Nucleus accumbens (tissue), 56 donors: ENCODE data around the gene OSBPL5.
A peak's percentile ranks its signal among the peaks of the same experiment; 100 is the strongest.

Source experiments
- DNase-seq, 56 donors: peaks; one replicate each; lab custom pipeline; 2025; lab: John Stamatoyannopoulos, UW

The OSBPL5 gene

DNA sequence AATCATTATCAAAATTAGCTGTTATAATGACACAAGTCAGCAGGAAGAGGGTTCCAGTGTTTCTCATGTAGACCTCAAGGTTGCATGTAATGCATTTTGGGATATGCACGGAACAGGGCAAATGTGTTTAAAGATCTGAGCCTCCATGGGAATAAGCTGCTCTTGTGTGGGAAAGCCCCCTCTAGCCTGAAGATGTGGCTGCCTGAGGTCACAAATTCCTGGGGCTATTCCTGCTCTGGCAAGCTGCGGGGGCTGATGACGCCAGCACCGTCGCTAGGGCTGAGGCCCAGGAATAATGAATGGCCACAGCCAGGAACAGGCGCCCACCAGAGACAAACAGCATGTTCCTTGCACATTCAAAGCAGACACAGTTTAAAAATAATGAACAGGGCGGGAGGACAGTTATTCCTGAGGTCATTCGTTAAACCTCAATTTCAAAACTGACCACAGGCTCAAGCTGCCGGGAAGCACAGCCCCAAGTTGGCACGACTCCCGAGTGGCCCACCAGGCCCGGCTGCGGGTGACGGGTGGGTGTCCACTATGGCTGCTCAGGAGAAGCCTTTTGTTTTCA is 11.7 kb downstream of the OSBPL5 start:
- peak in 23 of 56 donors; percentile 8 to 61 (median 39) for DNase-seq

GRCh38 chr11:3152471-3153110 is 12.5 kb downstream of the OSBPL5 start:
- peak in 19 of 56 donors; percentile 11 to 61 (median 41) for DNase-seq

DNA sequence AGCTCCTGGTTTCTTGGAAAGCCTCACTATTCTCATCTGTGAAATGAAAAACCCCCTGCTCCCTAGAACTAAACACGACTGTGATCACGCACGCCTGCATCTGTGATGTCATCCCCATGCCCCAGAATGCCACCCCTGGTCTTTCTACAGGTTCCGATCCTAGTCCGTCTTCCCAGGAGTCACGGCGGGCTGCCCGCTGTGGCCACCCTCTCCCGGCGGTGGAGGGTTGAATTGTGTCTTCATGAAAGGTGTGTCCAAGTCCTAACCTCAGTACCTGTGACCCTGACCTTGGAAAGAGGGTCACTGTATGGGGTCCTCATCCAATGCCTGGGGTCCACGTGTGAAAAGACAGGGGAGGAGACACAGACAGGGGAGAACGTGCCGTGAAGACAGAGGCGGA is 14.4 kb downstream of the OSBPL5 start:
- no peak for DNase-seq

- DNase-seq = no peak
These were observed 15.3 kb downstream of the OSBPL5 start for GRCh38 chr11:3149852-3150188.

GRCh38 chr11:3148990-3149851 is 15.9 kb downstream of the OSBPL5 start:
- DNase-seq = no peak

DNA sequence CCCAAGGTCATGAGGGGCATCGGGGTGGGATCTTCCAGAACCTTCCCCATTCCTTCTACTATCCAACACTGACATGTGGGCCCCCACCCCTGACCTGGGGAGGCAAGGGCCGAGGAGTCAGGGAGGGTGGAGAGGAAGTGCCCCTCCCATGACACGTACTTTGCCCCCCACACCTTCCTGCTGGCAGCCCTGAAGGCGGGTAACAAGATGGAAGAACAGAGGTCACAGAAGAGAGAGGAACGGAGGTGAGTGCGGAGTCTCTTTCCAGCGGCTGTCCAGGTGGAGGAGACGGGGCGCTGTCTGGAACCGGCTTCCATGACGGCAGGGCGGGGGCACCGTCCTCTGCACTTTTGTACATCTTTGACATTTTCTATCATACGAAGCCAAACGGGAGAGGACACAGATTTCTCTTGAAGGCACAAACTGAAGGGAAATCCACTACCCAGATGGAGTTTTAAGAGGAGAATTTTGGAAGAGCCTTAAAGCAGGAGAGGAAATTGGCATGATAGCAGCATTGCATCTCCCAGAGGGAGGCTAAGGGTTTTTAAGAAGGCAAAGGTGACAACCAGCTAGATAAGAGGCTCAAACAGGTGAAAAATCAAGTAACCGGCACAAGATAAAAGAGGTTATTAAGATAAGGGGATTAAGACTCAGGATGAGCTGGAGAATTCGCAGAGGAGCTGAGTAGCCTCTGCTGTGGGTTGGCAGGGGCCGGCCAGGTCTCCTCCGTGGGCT is 16.7 kb downstream of the OSBPL5 start:
- DNase-seq = no peak

DNA sequence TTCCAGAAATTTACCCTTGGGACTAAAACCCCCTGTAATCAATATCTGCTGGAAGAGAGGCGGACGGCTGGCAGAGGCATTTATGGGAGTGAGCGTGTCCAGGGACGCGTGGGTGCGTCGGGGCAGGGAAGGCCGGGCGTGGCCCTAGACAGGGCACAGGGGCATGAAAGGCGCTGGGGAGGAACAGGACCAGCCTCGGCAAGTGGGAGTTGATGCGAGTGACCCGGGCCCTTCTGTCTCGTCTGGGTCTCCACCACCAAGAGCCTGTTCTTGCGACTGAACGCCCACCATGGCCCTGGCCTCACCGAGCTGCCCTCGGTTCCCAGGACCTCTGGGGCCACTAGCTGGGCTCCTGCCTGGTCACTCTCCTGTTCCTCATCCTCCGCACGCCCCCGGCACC is 17.5 kb downstream of the OSBPL5 start:
- DNase-seq = no peak

GRCh38 chr11:3147257-3147619 is 17.9 kb downstream of the OSBPL5 start:
- DNase-seq = peak in 3 of 56 donors; percentile 7 to 42 (median 26)

DNA sequence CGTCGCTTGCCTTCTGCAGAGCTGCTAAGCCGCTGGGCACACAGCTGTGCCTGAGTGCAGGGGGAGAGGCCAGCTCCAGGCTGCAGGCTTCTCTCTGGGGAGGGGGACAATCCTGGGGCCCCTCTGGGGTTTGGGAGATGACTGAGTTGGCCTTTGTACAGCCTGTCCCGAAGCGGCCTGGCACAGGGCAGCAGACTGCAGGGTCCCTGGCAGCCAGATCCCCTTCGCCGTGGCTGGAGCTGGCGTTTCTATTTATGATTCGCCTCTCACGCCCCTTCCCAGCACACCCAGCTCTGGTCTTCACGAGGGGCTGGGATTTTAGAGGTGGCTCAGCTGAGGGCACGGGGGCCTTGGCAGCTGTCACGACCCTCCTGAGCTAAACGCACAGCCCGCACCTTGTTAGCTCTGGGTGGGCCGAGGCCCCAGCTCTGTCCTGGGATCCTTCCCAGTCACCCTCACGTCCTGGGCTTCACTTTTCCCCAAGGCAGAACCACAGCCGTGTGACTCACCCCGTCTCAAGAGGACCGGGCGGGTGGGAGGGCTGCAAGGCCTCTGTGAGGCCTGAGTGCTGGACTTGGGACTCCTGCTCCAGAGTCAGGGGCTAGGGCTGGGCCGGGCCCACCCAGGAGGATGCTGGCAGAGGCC is 18.4 kb downstream of the OSBPL5 start:
- DNase-seq = no peak

- DNase-seq = no peak
These were observed 19.9 kb downstream of the OSBPL5 start for GRCh38 chr11:3145206-3145520.

DNA sequence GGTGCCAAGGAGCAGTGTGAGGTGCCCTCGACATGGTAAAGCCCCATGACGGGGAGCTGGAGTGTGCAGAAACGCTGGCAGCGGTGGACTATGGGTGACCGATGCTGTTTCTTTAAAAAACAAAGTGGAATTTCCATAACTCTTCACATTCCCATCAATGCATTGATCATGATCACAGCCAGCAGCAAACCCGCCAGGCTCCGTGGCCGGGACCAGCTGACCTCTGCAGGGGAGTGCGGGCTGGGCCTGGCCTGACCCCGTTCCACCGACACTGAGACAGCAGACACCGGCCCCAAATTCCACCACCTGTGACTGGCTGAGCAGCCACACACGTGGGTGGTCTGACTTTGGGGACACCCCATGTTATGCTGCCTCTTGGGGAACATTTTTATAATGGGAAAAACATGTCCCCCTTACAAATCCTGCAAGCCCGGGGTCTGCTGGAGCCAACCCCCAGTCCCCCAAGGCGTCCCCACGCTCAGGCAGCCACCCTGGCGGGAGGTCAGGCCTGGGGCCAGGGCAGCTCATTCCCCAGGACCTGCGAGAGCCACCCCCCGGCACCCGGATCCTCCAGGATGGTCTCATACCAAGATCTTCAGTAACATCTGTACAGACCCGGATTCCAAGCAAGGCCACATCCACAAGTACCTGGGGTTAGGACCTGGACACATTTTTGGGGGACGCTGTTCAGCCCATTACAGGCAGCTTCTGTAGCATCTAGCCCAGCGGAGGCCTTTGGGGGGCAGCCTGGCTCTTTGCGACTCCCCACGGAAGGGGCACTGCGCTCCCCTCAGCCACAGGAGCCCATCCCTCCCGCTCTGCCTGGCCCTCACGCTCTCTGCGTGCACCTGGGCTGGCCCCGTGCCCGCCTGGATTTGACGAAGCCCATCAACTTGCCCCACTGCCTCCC is 20.6 kb downstream of the OSBPL5 start:
- no peak for DNase-seq

DNA sequence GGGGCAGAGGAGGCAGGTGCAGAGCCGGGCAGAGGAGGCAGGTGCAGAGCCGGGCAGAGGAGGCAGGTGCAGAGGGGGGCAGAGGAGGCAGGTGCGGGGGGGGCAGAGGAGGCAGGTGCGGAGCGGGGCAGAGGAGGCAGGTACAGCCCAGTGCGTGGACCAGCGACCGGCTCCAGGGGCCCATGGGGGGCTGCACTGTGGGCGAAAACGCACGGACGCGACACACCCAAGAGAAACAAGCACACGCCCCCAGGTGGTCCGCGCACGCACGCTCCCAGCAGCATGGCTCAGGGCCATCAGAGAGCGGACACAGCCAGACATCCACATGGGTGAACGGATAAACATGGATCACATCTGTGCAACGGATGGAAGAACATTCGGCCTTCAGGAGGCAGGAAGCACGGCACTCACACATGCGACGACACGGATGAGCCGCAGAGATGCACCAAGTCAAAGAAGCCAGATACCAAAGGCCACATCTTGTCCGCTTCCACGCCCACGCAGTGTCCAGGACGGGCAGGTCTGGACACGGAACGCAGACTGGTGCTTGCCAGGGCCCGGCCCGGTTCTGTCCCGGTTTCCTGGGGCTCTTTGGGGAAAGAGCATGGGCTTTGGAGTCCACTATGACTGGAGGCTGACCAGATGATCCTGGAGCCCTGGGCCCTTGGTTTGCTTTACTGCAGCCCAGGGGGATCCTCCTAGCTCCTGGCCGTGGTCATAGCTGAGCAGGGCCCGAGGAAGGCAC is 21.8 kb downstream of the OSBPL5 start:
- DNase-seq = no peak

GRCh38 chr11:3140291-3140603 is 24.9 kb downstream of the OSBPL5 start:
- no peak for DNase-seq

- no peak for DNase-seq
These were observed 25.4 kb downstream of the OSBPL5 start for GRCh38 chr11:3139481-3140290.

- no peak for DNase-seq
These were observed 26.0 kb downstream of the OSBPL5 start for GRCh38 chr11:3139086-3139440.

GRCh38 chr11:3138178-3139085 is 26.7 kb downstream of the OSBPL5 start:
- DNase-seq = no peak

DNA sequence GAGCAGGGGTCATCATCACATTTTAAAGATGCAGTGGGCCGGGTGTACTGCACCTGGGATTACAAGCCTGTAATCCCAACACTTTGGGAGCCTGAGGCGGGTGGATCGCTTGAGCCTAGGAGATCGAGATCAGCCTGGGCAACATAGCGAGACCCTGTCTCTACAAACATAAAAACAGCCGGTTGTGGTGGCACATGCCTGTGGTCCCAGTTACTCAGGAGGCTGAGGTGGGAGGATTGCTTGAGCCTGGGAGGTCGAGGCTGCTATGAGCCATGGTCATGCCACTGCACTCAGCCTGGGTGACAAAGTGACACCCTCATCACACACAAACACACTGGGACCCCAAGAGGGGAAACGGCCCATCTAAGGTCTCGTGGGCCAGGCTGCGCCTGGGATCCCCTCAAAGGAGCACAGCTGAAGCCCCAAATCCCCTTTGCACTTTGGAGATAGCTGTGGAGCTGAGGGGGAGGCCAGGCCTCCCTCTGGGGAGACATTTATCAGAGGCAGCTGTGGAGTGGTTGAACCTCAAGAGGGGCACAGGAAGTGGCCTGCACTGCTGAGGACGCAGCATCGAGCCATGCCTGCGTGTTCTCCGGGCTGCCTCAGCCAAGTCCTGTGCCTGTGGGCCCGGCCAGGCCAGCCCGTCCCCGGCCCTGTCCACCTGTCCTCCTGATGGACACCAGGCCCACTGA is 27.5 kb downstream of the OSBPL5 start:
- DNase-seq = no peak
